Stimulated activated effector memory CD8-positive, alpha-beta T cell treated with anti-CD3 and anti-CD28 coated beads, Interleukin-12 subunit alpha, Interleukin-12 subunit beta, amount 100 ng/mL, for 72 hours (primary cell): Measurements from ENCODE around the gene ENAH.
"Not testable (repeated sequence)": the region's sequence is repeated elsewhere in the genome, so short reads cannot be mapped to it uniquely, and the experiment has no call there.

Source experiments
- ATAC-seq: fragments of 150-1000 bp; cut with Tn5 transposase; 2 replicates; pipeline ENCODE4 v1.10.0; 2021
- DNase-seq, 2 donors: peaks; one replicate each; pipeline ENCODE4 v3.0.0; 2021 to 2022; ENCODE audit warnings: low spot score in 2 of 2
- H3K27ac Mint-ChIP-seq: one replicate; pipeline ENCODE4 v1.8.0; 2022; ENCODE audit warnings: mild to moderate bottlenecking, mixed read lengths
- H3K36me3 Mint-ChIP-seq: one replicate; pipeline ENCODE4 v1.8.0; 2022; ENCODE audit warnings: mild to moderate bottlenecking, mixed read lengths
- H3K4me1 Mint-ChIP-seq: one replicate; pipeline ENCODE4 v1.8.0; 2022; ENCODE audit warnings: mixed read lengths
- H3K4me3 Mint-ChIP-seq: one replicate; pipeline ENCODE4 v1.8.0; 2022; ENCODE audit warnings: mild to moderate bottlenecking, mixed read lengths
- H3K9me3 Mint-ChIP-seq: one replicate; pipeline ENCODE4 v1.8.0; 2022; ENCODE audit warnings: mixed read lengths

Gene ENAH

GRCh38 chr1:225637651-225638199, 15.2 kb downstream of the ENAH start:
- DNase-seq (no peak), ATAC-seq (no peak)
- no peaks in the 10 kb centered on the region for H3K4me1 Mint-ChIP-seq
- H3K9me3 Mint-ChIP-seq = no peaks in the 10 kb centered on the region
- no peak overlapping the region for H3K4me3 Mint-ChIP-seq
- H3K36me3 Mint-ChIP-seq = no peaks in the 10 kb centered on the region
- no peak overlapping the region for H3K27ac Mint-ChIP-seq

GRCh38 chr1:225636992-225637391, 15.9 kb downstream of the ENAH start:
- H3K9me3 Mint-ChIP-seq, H3K36me3 Mint-ChIP-seq, ATAC-seq, DNase-seq, H3K27ac Mint-ChIP-seq, H3K4me3 Mint-ChIP-seq, H3K4me1 Mint-ChIP-seq: not testable (repeated sequence)

- DNase-seq = no peak
- ATAC-seq = no peak
- no peaks in the 10 kb centered on the region for H3K36me3 Mint-ChIP-seq
- H3K4me1 Mint-ChIP-seq = no peaks in the 10 kb centered on the region
- no peak overlapping the region for H3K27ac Mint-ChIP-seq
- H3K4me3 Mint-ChIP-seq = no peak overlapping the region
- no peaks in the 10 kb centered on the region for H3K9me3 Mint-ChIP-seq
Observed at GRCh38 chr1:225635649-225636048, 17.3 kb downstream of the ENAH start.

GRCh38 chr1:225632836-225633235, 20.1 kb downstream of the ENAH start:
- H3K27ac Mint-ChIP-seq, DNase-seq, ATAC-seq, H3K9me3 Mint-ChIP-seq, H3K36me3 Mint-ChIP-seq, H3K4me3 Mint-ChIP-seq, H3K4me1 Mint-ChIP-seq: not testable (repeated sequence)

- Mint-ChIP-seq H3K4me1 (no peaks in the 10 kb centered on the region), H3K4me3 (no peak overlapping the region), H3K27ac (no peak overlapping the region), H3K9me3 (no peaks in the 10 kb centered on the region), H3K36me3 (no peaks in the 10 kb centered on the region)
- no peak for DNase-seq
- no peak for ATAC-seq
Observed at GRCh38 chr1:225631021-225631663, 21.8 kb downstream of the ENAH start.

GRCh38 chr1:225629483-225629882, 23.4 kb downstream of the ENAH start:
- Mint-ChIP-seq H3K4me1 (no peaks in the 10 kb centered on the region), H3K9me3 (no peaks in the 10 kb centered on the region), H3K27ac (no peak overlapping the region), H3K4me3 (no peak overlapping the region), H3K36me3 (no peaks in the 10 kb centered on the region)
- ATAC-seq (no peak), DNase-seq (no peak)

GRCh38 chr1:225628794-225629193, 24.1 kb downstream of the ENAH start:
- not testable (repeated sequence) for H3K4me3 Mint-ChIP-seq, H3K4me1 Mint-ChIP-seq, H3K9me3 Mint-ChIP-seq, H3K27ac Mint-ChIP-seq, ATAC-seq, DNase-seq, H3K36me3 Mint-ChIP-seq

- no peak for DNase-seq
- H3K4me1 Mint-ChIP-seq = no peaks in the 10 kb centered on the region
Observed at GRCh38 chr1:225627304-225627947, 25.5 kb downstream of the ENAH start.

GRCh38 chr1:225626698-225627097, 26.2 kb downstream of the ENAH start:
- no peak for DNase-seq
- no peak for ATAC-seq
- H3K4me1 Mint-ChIP-seq = no peaks in the 10 kb centered on the region
- no peak overlapping the region for H3K27ac Mint-ChIP-seq
- no peak overlapping the region for H3K4me3 Mint-ChIP-seq
- H3K36me3 Mint-ChIP-seq = no peaks in the 10 kb centered on the region
- no peaks in the 10 kb centered on the region for H3K9me3 Mint-ChIP-seq

More at GRCh38 chr1:225627304-225627947, 25.5 kb downstream of the ENAH start:
- Mint-ChIP-seq H3K4me3 (no peak overlapping the region), H3K36me3 (no peaks in the 10 kb centered on the region), H3K9me3 (no peaks in the 10 kb centered on the region), H3K27ac (no peak overlapping the region)
- ATAC-seq = no peak

GRCh38 chr1:225617956-225618355, 35.0 kb downstream of the ENAH start:
- no peak for DNase-seq
- no peak overlapping the region for H3K27ac Mint-ChIP-seq

GRCh38 chr1:225617479-225617878, 35.4 kb downstream of the ENAH start:
- Mint-ChIP-seq H3K36me3 (no peaks in the 10 kb centered on the region), H3K27ac (no peak overlapping the region), H3K4me1 (no peaks in the 10 kb centered on the region), H3K9me3 (no peaks in the 10 kb centered on the region), H3K4me3 (no peak overlapping the region)
- no peak for ATAC-seq
- DNase-seq = no peak

More at GRCh38 chr1:225617956-225618355, 35.0 kb downstream of the ENAH start:
- no peaks in the 10 kb centered on the region for H3K9me3 Mint-ChIP-seq
- ATAC-seq = no peak
- no peaks in the 10 kb centered on the region for H3K36me3 Mint-ChIP-seq
- no peaks in the 10 kb centered on the region for H3K4me1 Mint-ChIP-seq
- no peak overlapping the region for H3K4me3 Mint-ChIP-seq

- DNase-seq, H3K36me3 Mint-ChIP-seq, H3K9me3 Mint-ChIP-seq, H3K27ac Mint-ChIP-seq, ATAC-seq, H3K4me1 Mint-ChIP-seq, H3K4me3 Mint-ChIP-seq: not testable (repeated sequence)
Observed at GRCh38 chr1:225615403-225615790, 37.5 kb downstream of the ENAH start.

GRCh38 chr1:225613006-225613405, 39.9 kb downstream of the ENAH start:
- Mint-ChIP-seq H3K9me3 (no peaks in the 10 kb centered on the region), H3K4me3 (no peak overlapping the region), H3K36me3 (no peaks in the 10 kb centered on the region), H3K27ac (no peak overlapping the region), H3K4me1 (no peaks in the 10 kb centered on the region)
- DNase-seq (no peak), ATAC-seq (no peak)

- H3K36me3 Mint-ChIP-seq = no peaks in the 10 kb centered on the region
- no peak for ATAC-seq
- H3K4me1 Mint-ChIP-seq = no peaks in the 10 kb centered on the region
- H3K4me3 Mint-ChIP-seq = no peak overlapping the region
- DNase-seq = no peak
- H3K27ac Mint-ChIP-seq = no peak overlapping the region
- no peaks in the 10 kb centered on the region for H3K9me3 Mint-ChIP-seq
Observed at GRCh38 chr1:225612287-225612686, 40.6 kb downstream of the ENAH start.

GRCh38 chr1:225611537-225612223, 41.2 kb downstream of the ENAH start:
- no peak overlapping the region for H3K27ac Mint-ChIP-seq
- ATAC-seq (no peak), DNase-seq (no peak)
- H3K36me3 Mint-ChIP-seq = no peaks in the 10 kb centered on the region
- no peaks in the 10 kb centered on the region for H3K4me1 Mint-ChIP-seq
- no peak overlapping the region for H3K4me3 Mint-ChIP-seq
- no peaks in the 10 kb centered on the region for H3K9me3 Mint-ChIP-seq

- no peaks in the 10 kb centered on the region for H3K9me3 Mint-ChIP-seq
- ATAC-seq = no peak
Observed at GRCh38 chr1:225610539-225610938, 42.4 kb downstream of the ENAH start.

More at GRCh38 chr1:225610539-225610938, 42.4 kb downstream of the ENAH start:
- no peaks in the 10 kb centered on the region for H3K36me3 Mint-ChIP-seq
- H3K4me1 Mint-ChIP-seq = no peaks in the 10 kb centered on the region
- no peak overlapping the region for H3K4me3 Mint-ChIP-seq
- no peak overlapping the region for H3K27ac Mint-ChIP-seq
- no peak for DNase-seq
